Measurements from ENCODE around the gene ARHGEF7.

Gene ARHGEF7

GRCh38 chr13:111179908-111180760, 65.0 kb downstream of the ARHGEF7 start:
- TF ChIP-seq CTCF (IDR thresholded peaks at IDR 0.05; ENCODE audit: low read depth, low read length, missing control alignments), result no peak
- no peak overlapping the region for H3K4me3 ChIP-seq (replicated peaks; ENCODE audit: low read depth, low read length)
- no peak for DNase-seq (ENCODE audit: extremely low read depth, low read depth)

- TF ChIP-seq CTCF (IDR thresholded peaks at IDR 0.05; ENCODE audit: low read depth, low read length, missing control alignments), result no peak
- no peak overlapping the region for H3K4me3 ChIP-seq (replicated peaks; ENCODE audit: low read depth, low read length)
- no peak for DNase-seq (ENCODE audit: extremely low read depth, low read depth)
Measured at GRCh38 chr13:111181977-111182376, 66.9 kb downstream of the ARHGEF7 start.

- DNase-seq (ENCODE audit: extremely low read depth, low read depth), result no peak
- H3K4me3 ChIP-seq (replicated peaks; ENCODE audit: low read depth, low read length), result no peak overlapping the region
- TF ChIP-seq CTCF (IDR thresholded peaks at IDR 0.05; ENCODE audit: low read depth, low read length, missing control alignments), result no peak
Measured at GRCh38 chr13:111183087-111183645, 68.1 kb downstream of the ARHGEF7 start.

GRCh38 chr13:111183959-111184358, 68.8 kb downstream of the ARHGEF7 start:
- no peak for TF ChIP-seq CTCF (IDR thresholded peaks at IDR 0.05; ENCODE audit: low read depth, low read length, missing control alignments)
- no peak overlapping the region for H3K4me3 ChIP-seq (replicated peaks; ENCODE audit: low read depth, low read length)
- no peak for DNase-seq (ENCODE audit: extremely low read depth, low read depth)

GRCh38 chr13:111184458-111185401, 69.6 kb downstream of the ARHGEF7 start:
- no peak for TF ChIP-seq CTCF (IDR thresholded peaks at IDR 0.05; ENCODE audit: low read depth, low read length, missing control alignments)
- DNase-seq (ENCODE audit: extremely low read depth, low read depth), result no peak
- H3K4me3 ChIP-seq (replicated peaks; ENCODE audit: low read depth, low read length), result no peak overlapping the region

GRCh38 chr13:111186305-111186935, 71.3 kb downstream of the ARHGEF7 start:
- no peak for TF ChIP-seq CTCF (IDR thresholded peaks at IDR 0.05; ENCODE audit: low read depth, low read length, missing control alignments)
- DNase-seq (ENCODE audit: extremely low read depth, low read depth), result no peak
- no peak overlapping the region for H3K4me3 ChIP-seq (replicated peaks; ENCODE audit: low read depth, low read length)

Data from HFF-Myc (cell line).